Measurements from ENCODE around the gene ZNF689.
A peak's percentile ranks its signal among the peaks of the same experiment; 100 is the strongest.
"Not testable (repeated sequence)": the region's sequence is repeated elsewhere in the genome, so short reads cannot be mapped to it uniquely, and the experiment has no call there.

The ZNF689 gene

GRCh38 chr16:30590869-30591268 is 19.3 kb downstream of the ZNF689 start:
- not testable (repeated sequence) for DNase-seq

DNA sequence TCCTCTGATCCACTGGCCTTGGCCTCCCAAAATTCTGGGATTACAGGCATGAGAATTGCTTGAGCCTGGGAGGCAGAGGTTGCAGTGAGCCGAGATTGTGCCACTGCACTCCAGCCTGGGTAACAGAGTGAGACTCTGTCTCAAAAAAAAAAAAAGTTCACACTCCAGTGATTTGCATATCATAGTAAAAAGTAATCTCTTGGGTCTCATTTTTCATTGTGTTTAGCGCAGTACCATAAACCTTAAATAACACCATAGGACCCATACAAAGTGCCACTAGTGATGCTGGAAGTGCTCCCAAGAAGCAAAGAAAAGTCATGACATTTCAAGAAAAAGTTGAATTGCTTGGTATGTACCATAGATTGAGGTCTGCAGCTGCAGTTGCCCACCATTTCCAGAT is 20.6 kb downstream of the ZNF689 start:
- DNase-seq = not testable (repeated sequence)

DNA sequence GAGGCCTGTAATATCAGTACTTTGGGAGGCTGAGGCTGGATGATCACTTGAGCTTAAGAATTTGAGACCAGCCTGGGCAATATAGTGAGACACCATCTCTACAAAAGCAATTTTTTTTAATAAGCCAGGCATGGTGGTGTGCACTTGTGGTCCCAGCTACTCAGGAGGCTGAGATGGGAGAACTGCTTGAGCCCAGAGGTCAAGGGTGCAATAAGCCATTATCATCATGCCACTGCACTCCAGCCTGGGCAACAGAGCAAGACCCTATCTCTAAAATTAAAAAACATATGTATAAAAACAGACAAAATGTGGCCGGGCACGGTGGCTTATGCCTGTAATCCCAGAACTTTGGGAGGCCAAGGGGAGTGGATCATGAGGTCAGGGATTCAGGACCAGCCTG is 21.5 kb downstream of the ZNF689 start:
- DNase-seq = no peak

DNA sequence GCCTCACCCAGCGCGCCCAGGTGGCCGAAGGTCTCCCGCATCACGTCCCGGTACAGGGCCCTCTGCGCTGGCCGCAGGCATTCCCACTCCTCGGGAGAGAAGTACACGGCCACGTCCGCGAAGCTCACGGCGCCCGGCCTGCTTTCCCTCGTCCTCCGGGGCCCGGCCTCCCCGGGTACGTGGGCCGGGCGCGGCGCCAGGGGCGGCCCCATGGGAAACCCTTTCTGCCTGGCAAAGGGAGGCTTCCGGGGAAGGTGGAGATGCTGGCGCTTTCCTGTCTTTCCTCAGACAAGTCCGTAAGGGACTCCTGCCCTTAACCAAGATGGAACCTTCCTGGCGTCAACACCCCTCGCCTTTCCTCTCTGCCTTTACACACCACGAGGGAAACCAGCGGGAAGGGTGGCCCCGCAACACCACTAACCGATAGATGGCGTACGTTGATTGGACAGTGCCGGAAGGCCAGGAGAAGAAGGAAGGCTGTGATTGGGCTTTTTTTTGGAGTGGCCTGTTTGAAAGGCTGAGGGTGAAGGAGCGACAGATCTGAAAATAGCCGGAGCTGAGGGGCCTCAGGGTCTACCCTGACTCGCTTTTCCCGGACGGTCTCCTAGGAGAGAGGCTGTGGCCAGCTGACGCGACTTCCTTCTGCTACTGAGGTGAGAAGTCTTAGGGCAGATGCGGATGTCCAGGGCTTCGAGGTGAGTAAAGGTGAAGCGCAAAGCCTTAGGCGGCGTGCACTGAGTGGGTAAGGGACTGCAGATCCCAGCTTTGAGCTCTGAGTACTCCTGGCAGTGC is 24.6 kb downstream of the ZNF689 start, which contains the start of gene ZNF785:
TSS of gene ZNF785 (minus strand) at position 298 of the 792 bp plus-strand sequence. CDS start at position 212, 86 bp downstream.
- DNase-seq = peak; percentile 92

GRCh38 chr16:30585022-30585399 is 25.2 kb downstream of the ZNF689 start:
- DNase-seq = no peak

- DNase-seq = no peak
Observed at GRCh38 chr16:30582611-30583340, 27.4 kb downstream of the ZNF689 start.

GRCh38 chr16:30581457-30581856 is 28.7 kb downstream of the ZNF689 start:
- DNase-seq = no peak

DNA sequence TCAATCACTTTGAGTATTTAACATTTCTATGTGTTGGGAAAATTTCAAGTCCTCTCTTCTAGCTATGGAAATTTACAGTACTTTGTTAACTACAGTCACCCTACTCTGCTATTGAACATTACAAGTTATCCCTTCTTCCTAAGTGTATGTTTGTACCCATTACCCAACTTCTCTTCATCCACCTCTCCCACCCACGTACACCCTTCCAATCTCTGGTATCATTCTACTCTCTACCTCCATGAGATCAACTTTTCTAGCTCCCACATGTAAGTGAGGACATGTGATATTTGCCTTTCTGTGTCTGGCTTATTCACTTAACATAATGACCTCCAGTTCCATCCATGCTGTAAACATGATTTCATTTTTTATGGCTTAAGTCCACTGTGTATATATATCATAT is 35.5 kb downstream of the ZNF689 start:
- no peak for DNase-seq

- peak; percentile 93 for DNase-seq
Observed at GRCh38 chr16:30571445-30572322, 38.5 kb downstream of the ZNF689 start, which contains the start of gene ZNF688. TSS of gene ZNF688 (minus strand) at chr16:30571714. CDS start at chr16:30571629, 85 bp downstream.

DNA sequence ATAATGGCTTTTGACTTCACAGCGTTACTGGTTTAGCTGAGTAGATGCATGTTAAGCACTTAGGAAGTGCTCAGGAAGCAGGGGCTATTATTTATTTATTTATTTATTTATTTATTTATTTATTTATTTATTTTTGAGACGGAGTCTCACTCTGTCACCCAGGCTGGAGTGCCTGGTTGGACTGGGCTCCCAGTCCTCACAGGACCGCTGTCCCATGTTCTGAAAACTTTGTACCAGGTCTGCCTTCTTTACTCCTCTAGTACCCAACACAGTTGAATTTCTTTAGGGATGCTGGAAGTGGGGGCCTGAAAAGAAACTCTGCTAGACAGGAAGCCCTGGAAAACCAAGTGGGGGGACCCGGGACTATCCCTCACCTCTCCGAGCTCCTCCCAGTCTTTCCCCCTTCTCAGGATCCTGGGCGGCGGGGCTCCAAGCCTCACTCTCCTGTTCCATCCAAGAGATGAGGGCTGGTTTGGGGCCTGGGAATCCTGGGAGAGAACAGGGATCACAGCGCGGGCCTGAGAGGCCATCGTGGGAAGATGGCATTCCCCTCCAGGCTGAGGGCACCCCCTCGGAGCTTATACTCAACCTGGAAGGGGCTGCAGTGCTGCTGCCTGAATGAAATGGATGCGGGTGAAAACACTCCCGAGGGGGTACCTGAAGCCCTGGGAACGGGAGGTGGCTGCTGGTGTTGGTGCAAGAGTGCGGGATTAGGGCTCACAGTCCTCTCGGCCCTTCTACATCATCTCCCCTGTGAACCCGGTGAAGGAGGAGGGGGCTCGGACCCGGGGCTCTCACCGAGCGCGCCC is 39.3 kb downstream of the ZNF689 start:
- DNase-seq = no peak

- no peak for DNase-seq
Observed at GRCh38 chr16:30569746-30570635, 40.2 kb downstream of the ZNF689 start.

DNA sequence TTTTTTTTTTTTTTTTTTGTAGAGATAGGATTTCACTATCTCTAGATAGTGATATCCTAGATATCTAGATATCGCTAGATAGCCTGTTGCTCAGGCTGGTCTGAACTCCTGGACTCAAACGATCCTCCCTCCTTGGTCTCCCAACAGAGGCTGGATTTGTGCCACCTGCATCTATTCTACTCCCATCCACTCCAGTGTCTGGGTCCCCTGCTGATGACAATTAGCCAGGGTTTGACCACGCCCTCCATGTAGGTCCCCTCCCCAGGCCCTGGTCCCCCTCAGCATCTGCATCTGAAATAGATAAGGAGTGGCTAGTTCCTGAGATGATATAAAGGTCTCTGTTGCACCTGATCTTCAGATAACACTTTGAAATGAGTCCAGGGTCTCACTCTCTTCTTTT is 40.9 kb downstream of the ZNF689 start:
- no peak for DNase-seq

GRCh38 chr16:30567991-30568638 is 42.1 kb downstream of the ZNF689 start:
- DNase-seq = peak; percentile 45

DNA sequence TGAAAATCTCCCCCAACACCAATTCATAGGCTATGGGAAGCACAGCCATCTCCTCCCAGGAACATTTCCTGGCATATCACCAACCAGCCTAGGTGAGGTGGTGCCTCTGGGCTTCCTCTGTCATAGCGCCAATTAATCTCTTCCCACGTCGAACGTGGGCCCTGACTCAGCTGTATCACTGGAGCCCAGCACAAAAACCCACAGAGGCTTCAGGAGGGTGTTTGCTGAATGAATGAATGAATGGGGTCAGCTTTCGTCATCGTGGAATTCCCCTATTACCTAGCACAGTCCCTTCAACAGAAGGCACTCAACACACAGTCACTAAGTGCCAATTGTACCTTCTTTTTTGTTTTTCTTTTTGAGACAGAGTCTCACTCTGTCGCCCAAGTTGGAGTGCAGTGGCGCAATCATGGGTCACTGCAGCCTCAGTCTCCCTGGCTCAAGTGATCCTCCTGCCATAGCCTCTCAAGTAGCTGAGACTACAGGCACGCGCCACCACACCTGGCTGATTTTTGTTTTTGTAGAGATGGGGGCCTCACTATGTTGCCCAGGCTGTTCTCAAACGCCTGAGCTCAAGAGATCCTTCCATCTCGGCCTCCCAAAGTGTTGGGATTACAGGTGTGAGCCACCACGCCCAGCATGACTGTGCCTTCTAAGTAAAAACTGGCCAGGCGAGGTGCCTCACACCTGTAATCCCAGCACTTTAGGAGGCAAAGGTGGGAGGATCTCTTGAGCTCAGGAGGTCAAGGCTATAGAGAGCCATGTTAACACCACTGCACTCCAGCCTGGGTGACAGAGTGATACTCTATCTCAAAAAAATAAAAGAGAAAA is 42.8 kb downstream of the ZNF689 start:
- DNase-seq = peak; percentile 75

GRCh38 chr16:30566531-30566930 is 43.7 kb downstream of the ZNF689 start:
- no peak for DNase-seq

DNA sequence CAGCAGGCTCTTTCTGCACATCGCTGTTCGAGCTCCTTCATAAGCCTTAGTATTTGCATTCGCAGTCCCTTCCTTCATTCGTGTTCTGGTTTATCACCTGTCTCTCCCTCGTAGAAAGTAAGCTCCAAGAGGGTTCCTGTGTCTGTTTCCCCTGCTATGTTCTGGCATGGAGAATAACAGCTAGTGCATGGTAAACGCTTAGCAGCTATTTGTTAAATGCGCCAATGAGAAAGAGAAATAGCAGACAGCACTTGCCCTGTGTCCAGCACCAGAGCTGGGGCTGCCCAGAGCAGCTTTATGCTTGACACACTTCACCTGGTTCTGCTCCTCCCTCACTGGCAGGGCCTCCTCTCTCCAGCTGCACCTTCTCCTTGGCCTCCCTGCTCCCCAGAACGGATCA is 44.2 kb downstream of the ZNF689 start:
- DNase-seq = no peak

DNA sequence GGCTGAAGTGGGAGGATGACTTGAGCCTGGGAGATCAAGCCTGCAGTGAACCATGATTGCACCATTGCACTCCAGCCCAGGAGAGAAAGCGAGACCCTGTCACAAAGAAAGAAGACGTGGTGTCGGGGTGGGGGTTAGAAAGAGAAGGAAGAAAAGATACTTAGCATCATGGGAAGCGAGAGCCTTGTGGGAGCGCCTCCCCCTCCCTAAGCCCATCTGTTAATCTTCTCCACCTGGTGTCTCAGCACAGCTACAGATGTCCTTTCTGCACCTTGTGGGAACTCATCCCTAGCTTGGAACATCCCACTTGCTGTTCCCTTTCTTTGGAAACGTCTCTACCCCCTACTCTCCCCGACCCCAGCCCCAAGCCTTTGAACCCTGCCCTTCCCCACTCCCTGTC is 44.7 kb downstream of the ZNF689 start:
- DNase-seq = no peak

DNA sequence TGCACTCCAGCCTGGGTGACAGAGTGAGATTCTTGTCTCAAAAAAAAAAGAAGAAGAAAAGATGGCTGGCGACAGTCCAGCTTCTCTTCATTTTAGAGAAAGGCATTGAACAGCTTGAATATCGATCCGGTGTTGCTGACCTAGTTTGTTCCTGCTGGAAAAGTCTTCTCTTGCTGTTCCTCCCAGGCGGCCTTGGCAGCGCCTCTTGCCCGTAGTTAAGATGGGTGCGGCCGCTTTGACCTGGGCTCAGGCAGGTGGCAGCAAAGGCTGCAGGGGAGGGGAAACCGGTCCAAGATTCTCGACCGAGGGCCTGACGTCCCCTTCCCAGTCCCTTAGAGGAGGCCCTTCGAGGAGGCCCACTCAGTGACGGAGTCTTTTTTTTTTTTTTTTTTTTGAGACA is 48.2 kb downstream of the ZNF689 start:
- DNase-seq = no peak

- peak; percentile 42 for DNase-seq
Observed at GRCh38 chr16:30561089-30561816, 48.9 kb downstream of the ZNF689 start.
